Occipital lobe (tissue), 2 donors: Measurements from ENCODE around the gene ZNF385C. TPM values are rescaled to one million over a fixed set of nuclear protein-coding genes. Genes with fewer than 3 reads are reported as not detected.

Source experiments
- DNase-seq: peaks from one replicate; lab custom pipeline; 2025; lab: John Stamatoyannopoulos, UW
- total RNA-seq: library from RNA; depleted of rRNA; stranded (reverse); fragments of >200 nt; gene quantifications from one replicate; pipeline ENCODE4 v1.2.3, GENCODE V29; 2014

The ZNF385C gene
- total RNA-seq, 1 donor from 2014 or later: 0.31 TPM

DNA sequence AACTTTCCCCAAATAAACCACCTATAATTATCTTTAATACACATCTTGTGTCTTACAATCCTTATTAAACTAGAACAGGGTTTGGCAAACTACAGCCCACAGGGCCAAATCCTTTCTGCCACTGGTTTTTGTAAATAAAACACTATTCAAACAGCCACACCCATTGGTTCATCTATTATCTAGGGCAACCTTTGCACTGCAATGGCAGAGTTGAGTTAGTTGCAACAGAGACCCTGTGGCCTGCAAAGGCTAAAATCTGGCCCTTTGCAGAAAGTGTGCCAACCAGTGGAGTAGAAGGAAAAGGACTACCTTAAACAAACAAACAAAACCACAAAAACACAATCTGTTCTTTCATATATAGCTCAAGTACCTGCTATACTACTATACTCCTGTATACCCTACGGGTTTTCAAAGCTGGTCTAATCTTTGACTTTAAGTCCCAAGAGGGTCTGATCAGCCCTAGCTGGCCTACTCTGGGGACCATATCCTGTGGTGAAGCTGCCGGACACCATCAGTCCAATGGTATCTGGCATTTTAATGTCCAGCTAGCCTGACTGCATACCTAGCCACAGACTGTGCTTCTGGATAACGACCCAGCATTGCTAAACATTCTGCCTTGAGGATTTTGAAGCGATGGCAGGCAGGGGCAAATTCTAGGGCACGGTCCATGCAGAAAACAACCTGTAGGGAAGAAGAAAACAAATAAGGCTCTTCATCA is 108.4 kb downstream of the ZNF385C start:
- DNase-seq: no peak

- DNase-seq: no peak
These were observed 109.9 kb downstream of the ZNF385C start for GRCh38 chr17:41988418-41988817.

GRCh38 chr17:41987642-41988041 is 110.6 kb downstream of the ZNF385C start:
- DNase-seq: no peak

DNA sequence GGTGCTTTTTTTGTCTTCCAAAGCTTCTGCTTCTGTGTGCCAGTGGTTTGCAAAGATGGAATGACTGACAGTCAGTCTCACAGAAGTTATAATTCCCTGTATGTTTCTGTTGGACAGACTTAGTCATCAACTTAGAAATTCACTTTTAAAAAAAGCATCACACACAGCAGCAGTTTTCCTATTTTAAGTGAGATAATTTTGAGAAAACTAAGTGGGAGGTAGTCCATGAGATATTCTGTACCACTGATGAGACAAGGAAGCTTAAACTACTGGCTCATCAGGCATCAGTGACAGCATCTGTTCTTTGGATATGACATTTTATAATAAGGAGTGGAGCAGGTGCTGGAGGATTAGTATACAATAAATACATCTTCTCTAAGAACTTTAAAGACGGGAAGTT is 111.6 kb downstream of the ZNF385C start:
- DNase-seq: no peak

- DNase-seq: no peak
These were observed 112.4 kb downstream of the ZNF385C start for GRCh38 chr17:41985919-41986318.

DNA sequence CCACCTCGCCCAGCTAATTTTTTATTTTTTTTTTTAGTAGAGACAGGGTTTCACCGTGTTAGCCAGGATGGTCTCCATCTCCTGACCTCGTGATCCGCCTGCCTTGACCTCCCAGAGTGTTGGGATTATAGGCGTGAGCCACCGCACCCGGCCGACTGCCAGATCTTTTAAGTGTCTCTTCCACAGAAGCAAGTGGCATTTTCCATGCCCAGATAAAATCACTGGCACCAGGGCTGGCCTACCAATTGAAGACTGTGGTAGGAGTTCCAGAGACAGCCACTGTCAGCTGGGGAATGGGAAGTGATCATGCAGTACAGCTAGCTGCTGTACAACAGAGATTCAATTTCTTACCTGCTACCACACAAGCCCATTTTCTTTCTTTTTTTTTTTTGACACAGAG is 113.8 kb downstream of the ZNF385C start:
- no peak for DNase-seq

DNA sequence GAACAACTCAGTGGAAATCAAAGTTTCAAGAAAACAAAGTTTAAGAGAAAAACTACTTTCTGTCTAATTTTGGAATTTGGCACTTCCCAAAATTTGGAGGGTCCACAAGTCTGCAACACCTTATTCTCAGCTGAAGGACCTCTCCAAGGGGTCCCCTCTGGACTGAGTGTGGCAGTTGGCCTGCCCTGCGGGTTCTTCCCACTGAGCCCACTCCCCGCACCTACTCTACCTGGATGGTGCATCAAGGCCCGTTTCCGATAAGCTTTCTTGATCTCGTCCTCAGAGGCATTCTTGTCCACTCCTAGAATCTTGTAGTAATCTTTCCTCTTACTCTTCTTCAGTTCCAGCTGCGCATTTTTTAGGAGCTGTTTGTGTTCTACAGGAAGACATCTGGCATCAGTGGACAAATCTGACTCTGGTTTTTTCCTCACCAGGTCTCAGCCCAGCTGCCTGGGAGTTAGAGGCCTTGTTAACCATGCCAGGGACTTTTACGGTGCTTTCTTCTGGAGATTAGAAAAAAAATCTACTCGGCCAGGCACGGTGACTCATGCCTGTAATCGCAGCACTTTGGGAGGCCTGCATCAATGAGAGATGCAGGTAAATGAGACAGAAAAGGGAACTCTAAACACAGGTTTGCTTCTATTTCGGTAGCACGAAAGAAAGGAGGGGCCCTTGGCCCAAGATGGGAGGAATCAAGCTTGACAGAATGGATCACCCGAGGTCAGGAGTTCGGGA is 116.1 kb downstream of the ZNF385C start:
- no peak for DNase-seq

DNA sequence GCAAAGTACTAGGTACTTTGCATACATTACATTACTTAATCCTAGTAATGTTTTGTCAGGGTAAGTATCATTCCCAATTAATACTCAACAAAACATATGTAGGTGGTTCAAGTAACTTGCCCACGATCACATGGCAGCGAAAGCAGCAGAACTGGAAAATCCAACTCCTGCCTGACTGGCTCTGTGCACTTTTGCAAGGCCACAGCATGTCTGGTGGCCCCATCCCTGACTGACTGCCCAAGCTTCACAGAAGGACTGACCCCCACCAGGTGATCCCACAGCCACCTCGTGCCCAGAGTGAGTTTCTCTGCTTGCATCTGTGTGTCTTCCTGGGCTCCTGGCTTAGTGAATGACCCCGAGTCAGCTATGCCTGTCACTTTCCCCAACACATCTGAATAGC is 120.3 kb downstream of the ZNF385C start:
- no peak for DNase-seq

- DNase-seq: no peak
These were observed 122.0 kb downstream of the ZNF385C start for GRCh38 chr17:41976142-41976768.

Other genes with a start within 250 kb of the ZNF385C start
- gene KLHL11, start 233.1 kb downstream of the ZNF385C start, total RNA-seq: 74.9 TPM
- gene ACLY, start 179.5 kb downstream of the ZNF385C start, total RNA-seq: 118 TPM
- gene ODAD4, start 167.9 kb downstream of the ZNF385C start, total RNA-seq: 1.6 TPM
- gene CNP, start 131.7 kb downstream of the ZNF385C start, total RNA-seq: 40.7 TPM
- 78.0 TPM for gene DNAJC7, start 81.0 kb downstream of the ZNF385C start, total RNA-seq
- 31.5 TPM for gene NKIRAS2, start 78.4 kb downstream of the ZNF385C start, total RNA-seq
- 3.7 TPM for gene C17orf113, start 47.9 kb downstream of the ZNF385C start, total RNA-seq
- gene DHX58, start 14.2 kb upstream of the ZNF385C start, total RNA-seq: 1.1 TPM
- 9.0 TPM for gene KAT2A, start 22.9 kb upstream of the ZNF385C start, total RNA-seq
- gene HSPB9, start 24.3 kb upstream of the ZNF385C start, total RNA-seq: not detected
- gene RAB5C, start 56.5 kb upstream of the ZNF385C start, total RNA-seq: 35.1 TPM
- 0.31 TPM for gene KCNH4, start 82.7 kb upstream of the ZNF385C start, total RNA-seq
- gene HCRT, start 87.0 kb upstream of the ZNF385C start, total RNA-seq: not detected
- 5.5 TPM for gene GHDC, start 96.0 kb upstream of the ZNF385C start, total RNA-seq
- gene STAT5B, start 177.9 kb upstream of the ZNF385C start, total RNA-seq: 20.7 TPM
- 1.4 TPM for gene STAT5A, start 190.0 kb upstream of the ZNF385C start, total RNA-seq